GM12874 (cell line): ENCODE data around the gene XRCC5.

ENCODE experiments used
- CTCF ChIP-seq: IDR thresholded peaks from 2 replicates; pipeline ENCODE4 v1.5.1; 2011; ENCODE audit warnings: low read depth, mild to moderate bottlenecking, control low read depth, low read length, moderate library complexity; ENCODE audit not compliant: insufficient read depth

XRCC5 gene

GRCh38 chr2:216205486-216205885 lies 96.3 kb downstream of the XRCC5 start:
- TF ChIP-seq CTCF = no peak

GRCh38 chr2:216206041-216206703 lies 97.0 kb downstream of the XRCC5 start:
- no peak for TF ChIP-seq CTCF

- no peak for TF ChIP-seq CTCF
Observed at GRCh38 chr2:216206821-216207220, 97.7 kb downstream of the XRCC5 start.

GRCh38 chr2:216210701-216211540 lies 101.8 kb downstream of the XRCC5 start:
- TF ChIP-seq CTCF = no peak

- TF ChIP-seq CTCF = no peak
Observed at GRCh38 chr2:216211614-216212145, 102.5 kb downstream of the XRCC5 start.

- TF ChIP-seq CTCF = no peak
Observed at GRCh38 chr2:216214768-216215167, 105.6 kb downstream of the XRCC5 start.

GRCh38 chr2:216215658-216216390 lies 106.7 kb downstream of the XRCC5 start:
- TF ChIP-seq CTCF = peak; percentile 51; the same call in 1 of the 2 replicates
